Cardiac septum (tissue), 1 donor: Measurements from ENCODE around the gene SLC35D2. TPM values are rescaled to one million over a fixed set of nuclear protein-coding genes. Genes with fewer than 3 reads are reported as not detected.

Experiments
- total RNA-seq: library from RNA; stranded (reverse); fragmentation: NEBNext Ultra II Directional; extraction: Animal tissue kit (Norgen Biotek cat#: 25700); gene quantifications from one replicate; pipeline ENCODE4 v1.2.1, GENCODE V29; 2021
- donor health status: DM: no; HTN: no; CAD: no.

SLC35D2 gene
- total RNA-seq, 1 donor from 2014 or later: 12.9 TPM

Other genes with a start within 250 kb of the SLC35D2 start
- 1.3 TPM for gene HSD17B3, start 81.5 kb downstream of the SLC35D2 start, total RNA-seq
- 2.1 TPM for gene ZNF367, start 34.7 kb upstream of the SLC35D2 start, total RNA-seq
- 29.7 TPM for gene HABP4, start 66.5 kb upstream of the SLC35D2 start, total RNA-seq
- 25.5 TPM for gene CDC14B, start 236.1 kb upstream of the SLC35D2 start, total RNA-seq